Stimulated activated CD4-positive, alpha-beta T cell treated with anti-CD3 and anti-CD28 coated beads, Interleukin-4, amount 100 ng/mL, for 48 hours (primary cell): Measurements from ENCODE around the gene LMO1.

ENCODE experiments used
- DNase-seq, 2 donors: peaks; one replicate each; pipeline ENCODE4 v3.0.0-alpha.2; 2020; ENCODE audit warnings: low read depth in 2 of 2

Gene LMO1

GRCh38 chr11:8288166-8288772, 24.6 kb upstream of the LMO1 start:
- no peak for DNase-seq

- no peak for DNase-seq
These were observed 24.0 kb upstream of the LMO1 start for GRCh38 chr11:8287703-8288102.

GRCh38 chr11:8287297-8287696, 23.6 kb upstream of the LMO1 start:
- no peak for DNase-seq

- DNase-seq = no peak
These were observed 23.2 kb upstream of the LMO1 start for GRCh38 chr11:8286886-8287285.

GRCh38 chr11:8285796-8286195, 22.1 kb upstream of the LMO1 start:
- DNase-seq = no peak

GRCh38 chr11:8285228-8285627, 21.6 kb upstream of the LMO1 start:
- no peak for DNase-seq

GRCh38 chr11:8283465-8284230, 20.0 kb upstream of the LMO1 start:
- no peak for DNase-seq

GRCh38 chr11:8283100-8283464, 19.4 kb upstream of the LMO1 start:
- no peak for DNase-seq

GRCh38 chr11:8282631-8283030, 19.0 kb upstream of the LMO1 start:
- DNase-seq = no peak

- DNase-seq = no peak
These were observed 17.6 kb upstream of the LMO1 start for GRCh38 chr11:8281266-8281665.

GRCh38 chr11:8277691-8278090, 14.0 kb upstream of the LMO1 start:
- DNase-seq = no peak

GRCh38 chr11:8276528-8276927, 12.8 kb upstream of the LMO1 start:
- no peak for DNase-seq

GRCh38 chr11:8273287-8273686, 9.6 kb upstream of the LMO1 start:
- DNase-seq = no peak

- no peak for DNase-seq
These were observed 7.6 kb upstream of the LMO1 start for GRCh38 chr11:8271106-8271886.

GRCh38 chr11:8269636-8270035, 6.0 kb upstream of the LMO1 start:
- no peak for DNase-seq

GRCh38 chr11:8268530-8269400, 5.1 kb upstream of the LMO1 start:
- no peak for DNase-seq

GRCh38 chr11:8267831-8268529, 4.3 kb upstream of the LMO1 start:
- no peak for DNase-seq

- no peak for DNase-seq
These were observed 3.6 kb upstream of the LMO1 start for GRCh38 chr11:8267280-8267679.

- DNase-seq = no peak
These were observed 2.9 kb upstream of the LMO1 start for GRCh38 chr11:8266246-8267241.

- no peak for DNase-seq
These were observed 2.1 kb upstream of the LMO1 start for GRCh38 chr11:8265681-8266241.
